GM12878 (cell line): ENCODE measurements around the gene ELP4. TPM values are rescaled to one million over a fixed set of nuclear protein-coding genes. Genes with fewer than 3 reads are reported as not detected.

Experiments used
- CBX5 ChIP-seq: sonication (generic); IDR thresholded peaks from 2 replicates; pipeline ENCODE4 v1.6.1; 2016; ENCODE audit warnings: low read depth, moderate library complexity, mild to moderate bottlenecking, inconsistent platforms
- EZH2 ChIP-seq: IDR thresholded peaks from 2 replicates; pipeline ENCODE4 v1.6.1; 2012; ENCODE audit warnings: low read depth, mild to moderate bottlenecking, control low read depth, inconsistent platforms, low read length, borderline replicate concordance; ENCODE audit not compliant: control insufficient read depth
- HDAC2 ChIP-seq: fragments of 200-600 bp; sonication (generic); IDR thresholded peaks from 2 replicates; pipeline ENCODE4 v1.6.1; 2017
- HSF1 ChIP-seq: fragments of 150-350 bp; IDR thresholded peaks from 2 replicates; pipeline ENCODE4 v1.6.1; 2014; ENCODE audit warnings: mild to moderate bottlenecking, low read depth, low read length
- MXI1 ChIP-seq: fragments of 150-350 bp; IDR thresholded peaks from 2 replicates; pipeline ENCODE4 v1.6.1; 2011; ENCODE audit warnings: low read depth, mild to moderate bottlenecking, inconsistent platforms, low read length, improper control_type of control experiment
- PML ChIP-seq: IDR thresholded peaks from 2 replicates; pipeline ENCODE4 v1.6.1; 2012; ENCODE audit warnings: low read length, inconsistent platforms
- PRDM15 ChIP-seq: fragments of 450-650 bp; formaldehyde crosslinking; IDR thresholded peaks from 2 replicates; pipeline ENCODE4 v1.4.0; 2020; ENCODE audit warnings: mild to moderate bottlenecking, moderate library complexity
- SIX5 ChIP-seq: IDR thresholded peaks from 2 replicates; pipeline ENCODE4 v1.6.1; 2011; ENCODE audit warnings: mild to moderate bottlenecking, low read depth, low read length, moderate library complexity; ENCODE audit not compliant: severe bottlenecking
- TBL1XR1 ChIP-seq: IDR thresholded peaks from 2 replicates; pipeline ENCODE4 v1.6.1; 2012; ENCODE audit warnings: low read depth, low read length, improper control_type of control experiment
- TCF3 ChIP-seq: IDR thresholded peaks from 2 replicates; pipeline ENCODE4 v1.6.1; 2012; ENCODE audit warnings: low read depth, mild to moderate bottlenecking, low read length, borderline replicate concordance; ENCODE audit not compliant: insufficient read depth
- WRNIP1 ChIP-seq: IDR thresholded peaks from 2 replicates; pipeline ENCODE4 v1.6.1; 2011; ENCODE audit warnings: low read depth, low read length, improper control_type of control experiment, borderline replicate concordance
- ZBTB33 ChIP-seq: fragments of 450-650 bp; IDR thresholded peaks from 2 replicates; pipeline ENCODE4 v1.6.1; 2017; ENCODE audit warnings: mild to moderate bottlenecking
- ZNF24 ChIP-seq: fragments of 450-650 bp; IDR thresholded peaks from 2 replicates; pipeline ENCODE4 v1.6.1; 2017; ENCODE audit warnings: antibody characterized with exemption, mild to moderate bottlenecking
- ZNF622 ChIP-seq: fragments of 450-650 bp; IDR thresholded peaks from 2 replicates; pipeline ENCODE4 v1.6.1; 2017; ENCODE audit warnings: mild to moderate bottlenecking, inconsistent platforms
- ZNF687 ChIP-seq: fragments of 450-650 bp; IDR thresholded peaks from 2 replicates; pipeline ENCODE4 v1.6.1; 2017; ENCODE audit warnings: mild to moderate bottlenecking, moderate library complexity
- ZSCAN29 ChIP-seq: fragments of 450-650 bp; IDR thresholded peaks from 2 replicates; pipeline ENCODE4 v1.6.1; 2017; ENCODE audit warnings: mild to moderate bottlenecking, moderate library complexity
- polyA plus RNA-seq, 11 experiments: library from polyadenylated mRNA; depleted of rRNA in 4 of 11; unstranded in 6 of 11; stranded (reverse) in 5 of 11; fragments of >200 nt; fragmentation: Nextera tagmentation in 4 of 11; fragmentation: Illumina TruSeq in 1 of 11; extraction: Ambion mirVana in 4 of 11; extraction: Trizol in 1 of 11; gene quantifications; 1 replicate in 1 of 11; 2 replicates in 10 of 11; pipeline versions ENCODE4 v1.2.1 to v1.2.3, GENCODE V29; 2011 to 2016; ENCODE audit warnings: inconsistent platforms in 2 of 11, missing spikeins in 2 of 11, low read depth in 1 of 11
- total RNA-seq, 4 experiments: library from RNA; depleted of rRNA in 3 of 4; stranded (reverse); fragments of >200 nt in 3 of 4; fragmentation: Illumina TruSeq in 1 of 4; extraction: Trizol in 1 of 4; gene quantifications; 2 replicates each; pipeline versions ENCODE4 v1.2.1 to v1.2.3, GENCODE V29; 2013 to 2021

ELP4 gene
- total and polyA plus RNA-seq, 10 of the 15 experiments (the other 5 are each of a cell fraction or from before 2014, with no cell fraction given), result 17.7 to 36.1 (median 27.0) TPM

GRCh38 chr11:31509429-31510345, at the start of gene ELP4, which contains the start of gene IMMP1L (continued):
- TF ChIP-seq PRDM15 (CRISPR knock-in tag), result no peak
- no peak for TF ChIP-seq WRNIP1
- TF ChIP-seq ZNF687, result peak; percentile 53
- TF ChIP-seq ZNF622, result no peak
- TF ChIP-seq TCF3, result no peak
- no peak for TF ChIP-seq ZBTB33
- no peak for TF ChIP-seq ZNF24
- TF ChIP-seq HSF1, result no peak
- TF ChIP-seq CBX5, result no peak
- TF ChIP-seq EZH2, result no peak
- TF ChIP-seq ZSCAN29, result no peak
- no peak; the same call in 1 of the 2 replicates for TF ChIP-seq MXI1
- peak; percentile 75 for TF ChIP-seq PML
- TF ChIP-seq SIX5, result peak; percentile 20
- TF ChIP-seq HDAC2, result no peak
- no peak for TF ChIP-seq TBL1XR1
